OCI-LY7 (cell line): ENCODE measurements around the gene SMIM27.

Source experiments
- CTCF ChIP-seq: fragments of 200-600 bp; sonication (generic); conservative IDR thresholded peaks from 2 replicates; pipeline ENCODE4 v1.5.1; 2014; ENCODE audit warnings: mild to moderate bottlenecking, antibody characterized with exemption, low read length, moderate library complexity, mixed read lengths
- EZH2phosphoT487 ChIP-seq: fragments of 200-600 bp; sonication (generic); IDR thresholded peaks from 2 replicates; pipeline ENCODE4 v1.6.1; 2018; ENCODE audit warnings: low read depth, borderline replicate concordance, mild to moderate bottlenecking, mixed run types, antibody characterized with exemption, low read length, moderate library complexity, mixed read lengths

GRCh38 chr9:32550150-32550561, 2.0 kb upstream of the SMIM27 start:
- TF ChIP-seq CTCF (no peak), EZH2phosphoT487 (no peak)
